Prostate gland (tissue), 2 donors: Measurements from ENCODE around the gene ATXN10. TPM values are rescaled to one million over a fixed set of nuclear protein-coding genes. Genes with fewer than 3 reads are reported as not detected.

Source experiments
- DNase-seq: peaks from one replicate; pipeline ENCODE4 v3.0.0-alpha.2; 2019; ENCODE audit warnings: low spot score
- H3K27ac ChIP-seq, 2 donors: fragments of 200-600 bp; sonication (generic); 2 replicates each; pipeline ENCODE4 v1.5.1; 2017 to 2019
- H3K27me3 ChIP-seq: fragments of 200-600 bp; sonication (generic); replicated peaks from 2 replicates; pipeline ENCODE4 v1.5.1; 2019; ENCODE audit not compliant: insufficient read depth
- H3K36me3 ChIP-seq, 2 donors: fragments of 200-600 bp; sonication (generic); 1 replicate in 1 of 2; 2 replicates in 1 of 2; pipeline versions ENCODE4 v1.5.1 to v1.8.1; 2017 to 2019
- H3K4me1 ChIP-seq: fragments of 200-600 bp; sonication (generic); replicated peaks from 2 replicates; pipeline ENCODE4 v1.5.1; 2019
- H3K4me3 ChIP-seq, 2 donors: fragments of 200-600 bp; sonication (generic); 2 replicates each; pipeline ENCODE4 v1.5.1; 2017 to 2019
- H3K9me3 ChIP-seq: fragments of 200-600 bp; sonication (generic); 2 replicates; pipeline ENCODE4 v1.5.1; 2017
- POLR2A ChIP-seq: fragments of 450-650 bp; IDR thresholded peaks from one replicate; pipeline ENCODE4 v1.6.1; 2016; ENCODE audit warnings: antibody characterized with exemption, mild to moderate bottlenecking
- POLR2AphosphoS5 ChIP-seq: sonication (generic); formaldehyde crosslinking; IDR thresholded peaks from one replicate; pipeline ENCODE4 v1.6.1; 2017; ENCODE audit warnings: antibody characterized with exemption
- WGBS: methylation state at CpG from one replicate; pipeline ENCODE4 v1.1.5; 2018; 5-methylcytosine and 5-hydroxymethylcytosine counted together
- intact Hi-C: fragments of 100-400 bp; cut with DNase I; formaldehyde crosslinking; loops from one replicate; pipeline ENCODE4 v1.14.2; 2022
- total RNA-seq, 2 donors: library from RNA; depleted of rRNA; stranded (reverse); fragments of >200 nt; gene quantifications; one replicate each; pipeline ENCODE4 v1.1.0, GENCODE V29; 2016
- TF ChIP-seq, protein P1 (sequence below), 4 experiments: fragments of 200-600 bp in 2 of 4; fragments of 450-650 bp in 2 of 4; sonication (generic) in 2 of 4; IDR thresholded peaks; 1 replicate in 3 of 4; 2 replicates in 1 of 4; pipeline ENCODE4 v1.5.1; 2016 to 2019; ENCODE audit warnings: antibody characterized with exemption in 4 of 4, mild to moderate bottlenecking in 2 of 4, moderate library complexity in 2 of 4

ATXN10 gene
- total RNA-seq, 2 donors from 2014 or later, result 125 to 148 TPM

DNA sequence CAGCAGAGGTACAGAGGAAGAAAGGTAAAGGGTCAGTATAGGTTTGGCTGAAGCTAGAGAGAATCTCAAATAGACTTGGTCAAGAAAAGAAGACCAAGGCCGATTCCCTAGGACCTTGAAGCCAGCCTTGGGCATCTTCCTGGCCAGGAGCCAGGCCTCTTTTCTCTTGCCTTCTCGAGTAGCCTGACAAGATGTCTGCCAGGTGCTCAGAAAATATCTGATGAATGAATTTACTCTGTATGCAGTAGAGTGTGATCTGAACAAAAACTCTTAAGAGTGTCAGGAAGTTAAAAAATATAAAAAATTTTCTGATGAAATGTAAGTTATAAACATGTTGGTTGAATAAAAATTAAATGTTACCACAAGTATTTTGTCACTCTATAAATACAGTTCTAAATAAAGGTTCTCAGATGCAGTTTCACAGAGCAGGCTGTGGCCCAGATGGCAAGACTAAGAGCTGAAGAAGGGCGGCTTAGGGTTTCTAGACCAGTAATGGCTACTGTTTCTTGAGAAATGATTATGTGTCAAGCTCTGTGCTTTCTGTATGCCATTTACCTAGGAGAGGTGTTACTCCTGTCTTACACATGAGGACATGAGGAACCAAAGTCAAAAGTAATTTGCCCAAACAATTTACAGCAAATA is 98.1 kb downstream of the ATXN10 start:
- 75% methylated on average over 3 of the region's 3 CpGs for WGBS
- TF ChIP-seq POLR2AphosphoS5 (no peak), POLR2A (no peak)
- TF ChIP-seq, protein P1, sequence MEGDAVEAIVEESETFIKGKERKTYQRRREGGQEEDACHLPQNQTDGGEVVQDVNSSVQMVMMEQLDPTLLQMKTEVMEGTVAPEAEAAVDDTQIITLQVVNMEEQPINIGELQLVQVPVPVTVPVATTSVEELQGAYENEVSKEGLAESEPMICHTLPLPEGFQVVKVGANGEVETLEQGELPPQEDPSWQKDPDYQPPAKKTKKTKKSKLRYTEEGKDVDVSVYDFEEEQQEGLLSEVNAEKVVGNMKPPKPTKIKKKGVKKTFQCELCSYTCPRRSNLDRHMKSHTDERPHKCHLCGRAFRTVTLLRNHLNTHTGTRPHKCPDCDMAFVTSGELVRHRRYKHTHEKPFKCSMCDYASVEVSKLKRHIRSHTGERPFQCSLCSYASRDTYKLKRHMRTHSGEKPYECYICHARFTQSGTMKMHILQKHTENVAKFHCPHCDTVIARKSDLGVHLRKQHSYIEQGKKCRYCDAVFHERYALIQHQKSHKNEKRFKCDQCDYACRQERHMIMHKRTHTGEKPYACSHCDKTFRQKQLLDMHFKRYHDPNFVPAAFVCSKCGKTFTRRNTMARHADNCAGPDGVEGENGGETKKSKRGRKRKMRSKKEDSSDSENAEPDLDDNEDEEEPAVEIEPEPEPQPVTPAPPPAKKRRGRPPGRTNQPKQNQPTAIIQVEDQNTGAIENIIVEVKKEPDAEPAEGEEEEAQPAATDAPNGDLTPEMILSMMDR (IDR thresholded peaks at IDR 0.05), result no peak
- no peak for DNase-seq
- Histone ChIP-seq H3K4me1 (no peaks in the 10 kb centered on the region), H3K4me3 (no peak overlapping the region), H3K27ac (no peak overlapping the region), H3K36me3 (no peaks in the 10 kb centered on the region), H3K27me3 (no peaks in the 10 kb centered on the region), H3K9me3 (no peaks in the 10 kb centered on the region)
- intact Hi-C loops, result no loop called here

DNA sequence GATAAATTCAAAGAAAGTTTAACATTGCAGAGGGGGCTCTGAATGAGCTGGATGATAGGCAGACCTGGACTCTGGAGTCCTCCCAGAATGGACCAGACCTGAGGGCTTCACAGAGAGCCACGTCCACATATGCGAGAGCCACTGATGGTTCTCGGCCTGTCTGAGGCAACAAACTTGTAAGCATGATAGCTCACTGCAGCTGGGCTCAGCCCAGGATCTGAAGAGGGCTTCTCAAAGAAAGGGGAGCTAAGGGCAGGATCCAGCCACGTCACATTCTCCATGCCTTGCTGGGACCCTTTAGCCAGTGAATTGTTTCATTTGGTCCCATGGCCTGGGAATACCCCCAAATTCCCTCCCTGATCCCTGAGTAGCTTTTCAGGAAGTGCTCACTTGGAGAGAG is 98.9 kb downstream of the ATXN10 start:
- Histone ChIP-seq H3K4me1 (no peaks in the 10 kb centered on the region), H3K4me3 (no peak overlapping the region), H3K36me3 (no peaks in the 10 kb centered on the region), H3K27me3 (no peaks in the 10 kb centered on the region), H3K27ac (no peak overlapping the region), H3K9me3 (no peaks in the 10 kb centered on the region)
- no peak for TF ChIP-seq POLR2A
- 94% methylated on average over 3 of the region's 4 CpGs for WGBS
- DNase-seq, result no peak
- intact Hi-C loops, result no loop called here

DNA sequence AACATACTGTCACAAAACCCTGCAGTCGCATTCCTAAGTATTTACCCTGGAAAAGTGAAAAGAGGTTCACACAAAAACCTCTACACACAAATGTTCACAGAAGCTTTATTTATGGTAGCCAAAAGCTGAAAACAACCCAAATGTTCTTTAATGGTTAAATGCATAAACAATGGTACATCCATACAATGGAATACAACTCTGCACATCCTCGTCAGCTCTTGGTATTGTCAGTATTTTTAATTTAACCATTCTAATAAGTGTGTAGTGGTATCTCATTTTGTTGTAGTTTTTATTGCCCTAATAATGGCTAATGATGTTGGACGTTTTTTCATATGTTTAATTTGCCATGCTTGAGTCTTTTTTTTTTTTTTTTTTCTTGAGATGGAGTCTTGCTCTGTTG is 99.4 kb downstream of the ATXN10 start:
- Histone ChIP-seq H3K27me3 (no peaks in the 10 kb centered on the region), H3K36me3 (no peaks in the 10 kb centered on the region), H3K4me1 (no peaks in the 10 kb centered on the region), H3K4me3 (no peak overlapping the region), H3K27ac (no peak overlapping the region), H3K9me3 (no peaks in the 10 kb centered on the region)
- intact Hi-C loops, result no loop called here
- 97% methylated on average over 3 of the region's 3 CpGs for WGBS
- TF ChIP-seq, protein P1 (IDR thresholded peaks at IDR 0.05), result no peak
- TF ChIP-seq POLR2A, result no peak
- DNase-seq, result no peak

DNA sequence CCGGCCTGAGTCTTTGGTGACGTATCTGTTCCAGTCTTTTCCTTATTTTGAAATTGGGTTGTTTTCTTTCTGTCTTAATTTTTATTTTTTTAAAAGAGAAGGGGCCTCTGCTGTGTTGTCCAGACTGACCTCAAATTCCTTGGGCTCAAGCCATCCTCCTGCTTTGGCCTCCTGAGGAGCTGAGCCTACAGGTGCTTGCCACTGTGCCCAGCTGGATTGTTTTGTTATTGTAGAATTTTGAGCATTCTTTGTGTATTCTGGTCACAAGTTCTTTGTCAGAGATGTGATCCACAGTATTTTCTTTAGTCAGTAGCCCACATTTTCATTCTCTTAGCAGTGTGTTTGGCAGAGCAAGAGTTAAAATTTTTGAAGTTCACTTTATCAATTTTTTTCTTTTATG is 100.1 kb downstream of the ATXN10 start:
- Histone ChIP-seq H3K4me3 (no peak overlapping the region), H3K36me3 (no peaks in the 10 kb centered on the region), H3K27me3 (no peaks in the 10 kb centered on the region), H3K4me1 (no peaks in the 10 kb centered on the region), H3K27ac (no peak overlapping the region), H3K9me3 (no peaks in the 10 kb centered on the region)
- DNase-seq, result no peak
- WGBS, result 100% methylated on average over 2 of the region's 2 CpGs
- TF ChIP-seq POLR2AphosphoS5 (no peak), POLR2A (no peak)
- TF ChIP-seq, protein P1 (IDR thresholded peaks at IDR 0.05), result no peak
- intact Hi-C loops, result no loop called here

DNA sequence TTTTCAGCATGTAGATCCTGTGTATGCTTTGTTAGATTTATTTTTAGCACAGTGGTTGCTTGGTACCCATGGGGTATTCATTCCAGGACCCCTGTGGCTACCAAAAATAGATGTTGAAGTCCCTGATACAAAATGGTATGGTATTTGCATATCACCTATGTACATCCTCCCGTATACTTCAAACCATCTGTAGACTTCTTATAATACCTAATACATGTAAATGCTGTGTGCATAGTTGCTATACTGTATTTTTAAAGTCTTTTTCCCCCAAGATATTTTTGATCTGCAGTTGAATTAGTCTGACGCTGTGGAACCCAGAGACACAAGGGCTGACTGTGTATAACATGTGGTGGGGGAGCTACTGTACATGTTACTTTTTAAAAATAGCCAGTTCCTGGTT is 101.1 kb downstream of the ATXN10 start:
- Histone ChIP-seq H3K36me3 (no peaks in the 10 kb centered on the region), H3K9me3 (no peaks in the 10 kb centered on the region), H3K4me3 (no peak overlapping the region), H3K4me1 (no peaks in the 10 kb centered on the region), H3K27ac (no peak overlapping the region), H3K27me3 (no peaks in the 10 kb centered on the region)
- TF ChIP-seq, protein P1 (IDR thresholded peaks at IDR 0.05), result no peak
- TF ChIP-seq POLR2AphosphoS5, result no peak
- no peak for TF ChIP-seq POLR2A
- WGBS, result 97% methylated on average over 2 of the region's 2 CpGs
- intact Hi-C loops, result no loop called here
- DNase-seq, result no peak
